GM23338 (cell line): ENCODE measurements around the gene SLBP. TPM values are rescaled to one million over a fixed set of nuclear protein-coding genes. Genes with fewer than 3 reads are reported as not detected.

Experiments
- ATAC-seq: fragments of 200-7000 bp; cut with Tn5 transposase; 3 replicates; pipeline ENCODE4 v1.9.1; 2020
- DNase-seq: peaks from one replicate; pipeline ENCODE4 v3.0.0-alpha.2; 2015; ENCODE audit warnings: low spot score
- H2AFZ ChIP-seq: fragments of 200-600 bp; sonication (generic); 2 replicates; pipeline ENCODE4 v1.8.0; 2016; ENCODE audit warnings: antibody characterized with exemption, mild to moderate bottlenecking, moderate library complexity
- H3F3A ChIP-seq: fragments of 200-600 bp; sonication (generic); replicated peaks from 2 replicates; pipeline ENCODE4 v1.8.0; 2017; ENCODE audit warnings: antibody characterized with exemption, mixed run types, low read depth
- H3K27ac ChIP-seq: fragments of 200-600 bp; sonication (generic); 2 replicates; pipeline ENCODE4 v1.6.1; 2016; ENCODE audit warnings: low read depth
- H3K27me3 ChIP-seq: fragments of 200-600 bp; sonication (generic); 2 replicates; pipeline ENCODE4 v1.8.0; 2016; ENCODE audit warnings: mild to moderate bottlenecking, mixed run types, moderate library complexity; ENCODE audit not compliant: insufficient read depth
- H3K36me3 ChIP-seq: fragments of 200-600 bp; sonication (generic); 2 replicates; pipeline ENCODE4 v1.8.0; 2016; ENCODE audit warnings: mild to moderate bottlenecking; ENCODE audit not compliant: insufficient read depth
- H3K4me1 ChIP-seq: fragments of 200-600 bp; sonication (generic); 2 replicates; pipeline ENCODE4 v1.8.0; 2016; ENCODE audit warnings: mild to moderate bottlenecking, moderate library complexity; ENCODE audit not compliant: insufficient read depth
- H3K4me2 ChIP-seq: fragments of 200-600 bp; sonication (generic); 2 replicates; pipeline ENCODE4 v1.7.1; 2017; ENCODE audit warnings: mixed run types
- H3K4me3 ChIP-seq: fragments of 200-600 bp; sonication (generic); 2 replicates; pipeline ENCODE4 v1.6.1; 2016; ENCODE audit warnings: mixed run types
- H3K79me2 ChIP-seq: fragments of 200-600 bp; sonication (generic); replicated peaks from 2 replicates; pipeline ENCODE4 v1.8.0; 2017; ENCODE audit warnings: mild to moderate bottlenecking; ENCODE audit not compliant: insufficient read depth
- H3K9me2 ChIP-seq: fragments of 200-600 bp; sonication (generic); 2 replicates; pipeline ENCODE4 v1.8.0; 2017; ENCODE audit not compliant: insufficient read depth
- H4K20me1 ChIP-seq: fragments of 200-600 bp; sonication (generic); replicated peaks from 2 replicates; pipeline ENCODE4 v1.8.0; 2017; ENCODE audit warnings: mild to moderate bottlenecking; ENCODE audit not compliant: insufficient read depth
- H3K27ac Mint-ChIP-seq: 2 replicates; pipeline ENCODE4 v1.8.0; 2020; ENCODE audit warnings: inconsistent platforms, mild to moderate bottlenecking, moderate library complexity, mixed read lengths
- H3K27me3 Mint-ChIP-seq: 3 replicates; pipeline ENCODE4 v1.8.0; 2022; ENCODE audit warnings: low read depth, mild to moderate bottlenecking, moderate library complexity, mixed read lengths, inconsistent platforms; ENCODE audit not compliant: insufficient read depth, poor library complexity
- H3K36me3 Mint-ChIP-seq: 3 replicates; pipeline ENCODE4 v1.8.0; 2021; ENCODE audit warnings: low read depth, mild to moderate bottlenecking, inconsistent platforms, moderate library complexity, mixed read lengths
- H3K4me1 Mint-ChIP-seq: 3 replicates; pipeline ENCODE4 v1.8.0; 2020; ENCODE audit warnings: mild to moderate bottlenecking, inconsistent platforms, mixed read lengths
- H3K4me3 Mint-ChIP-seq: 3 replicates; pipeline ENCODE4 v1.8.0; 2021; ENCODE audit warnings: moderate library complexity, mild to moderate bottlenecking, inconsistent platforms, mixed read lengths
- H3K9me3 Mint-ChIP-seq: 3 replicates; pipeline ENCODE4 v1.8.0; 2020; ENCODE audit warnings: moderate library complexity, mild to moderate bottlenecking, inconsistent platforms, mixed read lengths
- CREB1 ChIP-seq: fragments of 250-450 bp; sonication (Bioruptor Pico); IDR thresholded peaks from 2 replicates; pipeline ENCODE4 v1.5.0; 2020; ENCODE audit warnings: low read depth, mild to moderate bottlenecking, moderate library complexity
- EZH2 ChIP-seq: fragments of 200-600 bp; sonication (generic); IDR thresholded peaks from one replicate; pipeline ENCODE4 v1.8.0; 2017; ENCODE audit warnings: antibody characterized with exemption, mild to moderate bottlenecking, low read depth; ENCODE audit not compliant: unreplicated experiment
- EZH2phosphoT487 ChIP-seq: fragments of 200-600 bp; sonication (generic); IDR thresholded peaks from one replicate; pipeline ENCODE4 v1.8.1; 2018; ENCODE audit warnings: antibody characterized with exemption; ENCODE audit not compliant: unreplicated experiment
- POLR2AphosphoS5 ChIP-seq: IDR thresholded peaks from 2 replicates; pipeline ENCODE4 v1.6.1; 2016; ENCODE audit warnings: antibody characterized with exemption, low read depth
- STAT1 ChIP-seq: IDR thresholded peaks from one replicate; pipeline ENCODE4 v1.6.1; 2016; ENCODE audit warnings: antibody characterized with exemption; ENCODE audit not compliant: unreplicated experiment
- ZNF114 ChIP-seq: fragments of 250-450 bp; sonication (Bioruptor Pico); IDR thresholded peaks from 2 replicates; pipeline ENCODE4 v1.5.0; 2020; ENCODE audit warnings: mild to moderate bottlenecking, moderate library complexity
- ZNF331 ChIP-seq: fragments of 250-450 bp; sonication (Bioruptor Pico); IDR thresholded peaks from 2 replicates; pipeline ENCODE4 v1.5.0; 2020; ENCODE audit warnings: low read depth, mild to moderate bottlenecking, moderate library complexity
- polyA plus RNA-seq: library from polyadenylated mRNA; unstranded; fragments of >200 nt; fragmentation: Nextera tagmentation; extraction: Ambion mirVana; gene quantifications from 2 replicates; pipeline ENCODE4 v1.2.1, GENCODE V29; 2016
- total RNA-seq: library from RNA; depleted of rRNA; stranded (reverse); fragments of >200 nt; shearing (Covaris generic); gene quantifications from 2 replicates; pipeline ENCODE4 v1.2.3, GENCODE V29; 2014
- TF ChIP-seq, protein P1 (sequence below): IDR thresholded peaks from 2 replicates; pipeline ENCODE4 v1.6.1; 2016; ENCODE audit warnings: antibody characterized with exemption
- TF ChIP-seq, protein P2 (sequence below): fragments of 250-450 bp; sonication (Bioruptor Pico); IDR thresholded peaks from 2 replicates; pipeline ENCODE4 v1.5.0; 2020; ENCODE audit warnings: mild to moderate bottlenecking, moderate library complexity
- TF ChIP-seq, protein P3 (sequence below), 2 experiments: fragments of 200-600 bp in 1 of 2; sonication (generic) in 1 of 2; conservative IDR thresholded peaks; 2 replicates each; pipeline versions ENCODE4 v1.5.1 to v1.6.1; 2016 to 2017; ENCODE audit warnings: antibody characterized with exemption in 2 of 2, low read depth in 2 of 2, mild to moderate bottlenecking in 2 of 2, moderate library complexity in 1 of 2

Gene SLBP
- total and polyA plus RNA-seq, 2 experiments from 2014 or later = 54.4 to 58.6 TPM

DNA sequence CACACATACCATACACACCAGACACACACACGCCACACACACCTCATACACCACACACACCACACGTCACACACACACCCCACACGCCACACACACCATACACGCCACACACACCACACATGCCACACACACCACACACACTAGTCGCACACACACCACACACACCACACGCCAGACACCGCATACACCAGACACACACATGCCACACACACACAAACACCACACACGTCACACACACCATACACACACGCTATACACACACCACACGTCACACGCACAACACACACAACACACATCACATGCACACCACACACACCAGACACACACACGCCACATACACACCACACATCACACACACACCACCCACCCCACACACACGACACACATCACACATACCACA, 60.0 kb downstream of the SLBP start:
- TF ChIP-seq EZH2 (no peak), CREB1 (CRISPR knock-in tag) (no peak), STAT1 (no peak), POLR2AphosphoS5 (no peak), EZH2phosphoT487 (no peak), ZNF114 (CRISPR knock-in tag) (no peak), ZNF331 (no peak)
- TF ChIP-seq, protein P1, sequence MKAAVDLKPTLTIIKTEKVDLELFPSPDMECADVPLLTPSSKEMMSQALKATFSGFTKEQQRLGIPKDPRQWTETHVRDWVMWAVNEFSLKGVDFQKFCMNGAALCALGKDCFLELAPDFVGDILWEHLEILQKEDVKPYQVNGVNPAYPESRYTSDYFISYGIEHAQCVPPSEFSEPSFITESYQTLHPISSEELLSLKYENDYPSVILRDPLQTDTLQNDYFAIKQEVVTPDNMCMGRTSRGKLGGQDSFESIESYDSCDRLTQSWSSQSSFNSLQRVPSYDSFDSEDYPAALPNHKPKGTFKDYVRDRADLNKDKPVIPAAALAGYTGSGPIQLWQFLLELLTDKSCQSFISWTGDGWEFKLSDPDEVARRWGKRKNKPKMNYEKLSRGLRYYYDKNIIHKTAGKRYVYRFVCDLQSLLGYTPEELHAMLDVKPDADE = no peak
- TF ChIP-seq, protein P2, sequence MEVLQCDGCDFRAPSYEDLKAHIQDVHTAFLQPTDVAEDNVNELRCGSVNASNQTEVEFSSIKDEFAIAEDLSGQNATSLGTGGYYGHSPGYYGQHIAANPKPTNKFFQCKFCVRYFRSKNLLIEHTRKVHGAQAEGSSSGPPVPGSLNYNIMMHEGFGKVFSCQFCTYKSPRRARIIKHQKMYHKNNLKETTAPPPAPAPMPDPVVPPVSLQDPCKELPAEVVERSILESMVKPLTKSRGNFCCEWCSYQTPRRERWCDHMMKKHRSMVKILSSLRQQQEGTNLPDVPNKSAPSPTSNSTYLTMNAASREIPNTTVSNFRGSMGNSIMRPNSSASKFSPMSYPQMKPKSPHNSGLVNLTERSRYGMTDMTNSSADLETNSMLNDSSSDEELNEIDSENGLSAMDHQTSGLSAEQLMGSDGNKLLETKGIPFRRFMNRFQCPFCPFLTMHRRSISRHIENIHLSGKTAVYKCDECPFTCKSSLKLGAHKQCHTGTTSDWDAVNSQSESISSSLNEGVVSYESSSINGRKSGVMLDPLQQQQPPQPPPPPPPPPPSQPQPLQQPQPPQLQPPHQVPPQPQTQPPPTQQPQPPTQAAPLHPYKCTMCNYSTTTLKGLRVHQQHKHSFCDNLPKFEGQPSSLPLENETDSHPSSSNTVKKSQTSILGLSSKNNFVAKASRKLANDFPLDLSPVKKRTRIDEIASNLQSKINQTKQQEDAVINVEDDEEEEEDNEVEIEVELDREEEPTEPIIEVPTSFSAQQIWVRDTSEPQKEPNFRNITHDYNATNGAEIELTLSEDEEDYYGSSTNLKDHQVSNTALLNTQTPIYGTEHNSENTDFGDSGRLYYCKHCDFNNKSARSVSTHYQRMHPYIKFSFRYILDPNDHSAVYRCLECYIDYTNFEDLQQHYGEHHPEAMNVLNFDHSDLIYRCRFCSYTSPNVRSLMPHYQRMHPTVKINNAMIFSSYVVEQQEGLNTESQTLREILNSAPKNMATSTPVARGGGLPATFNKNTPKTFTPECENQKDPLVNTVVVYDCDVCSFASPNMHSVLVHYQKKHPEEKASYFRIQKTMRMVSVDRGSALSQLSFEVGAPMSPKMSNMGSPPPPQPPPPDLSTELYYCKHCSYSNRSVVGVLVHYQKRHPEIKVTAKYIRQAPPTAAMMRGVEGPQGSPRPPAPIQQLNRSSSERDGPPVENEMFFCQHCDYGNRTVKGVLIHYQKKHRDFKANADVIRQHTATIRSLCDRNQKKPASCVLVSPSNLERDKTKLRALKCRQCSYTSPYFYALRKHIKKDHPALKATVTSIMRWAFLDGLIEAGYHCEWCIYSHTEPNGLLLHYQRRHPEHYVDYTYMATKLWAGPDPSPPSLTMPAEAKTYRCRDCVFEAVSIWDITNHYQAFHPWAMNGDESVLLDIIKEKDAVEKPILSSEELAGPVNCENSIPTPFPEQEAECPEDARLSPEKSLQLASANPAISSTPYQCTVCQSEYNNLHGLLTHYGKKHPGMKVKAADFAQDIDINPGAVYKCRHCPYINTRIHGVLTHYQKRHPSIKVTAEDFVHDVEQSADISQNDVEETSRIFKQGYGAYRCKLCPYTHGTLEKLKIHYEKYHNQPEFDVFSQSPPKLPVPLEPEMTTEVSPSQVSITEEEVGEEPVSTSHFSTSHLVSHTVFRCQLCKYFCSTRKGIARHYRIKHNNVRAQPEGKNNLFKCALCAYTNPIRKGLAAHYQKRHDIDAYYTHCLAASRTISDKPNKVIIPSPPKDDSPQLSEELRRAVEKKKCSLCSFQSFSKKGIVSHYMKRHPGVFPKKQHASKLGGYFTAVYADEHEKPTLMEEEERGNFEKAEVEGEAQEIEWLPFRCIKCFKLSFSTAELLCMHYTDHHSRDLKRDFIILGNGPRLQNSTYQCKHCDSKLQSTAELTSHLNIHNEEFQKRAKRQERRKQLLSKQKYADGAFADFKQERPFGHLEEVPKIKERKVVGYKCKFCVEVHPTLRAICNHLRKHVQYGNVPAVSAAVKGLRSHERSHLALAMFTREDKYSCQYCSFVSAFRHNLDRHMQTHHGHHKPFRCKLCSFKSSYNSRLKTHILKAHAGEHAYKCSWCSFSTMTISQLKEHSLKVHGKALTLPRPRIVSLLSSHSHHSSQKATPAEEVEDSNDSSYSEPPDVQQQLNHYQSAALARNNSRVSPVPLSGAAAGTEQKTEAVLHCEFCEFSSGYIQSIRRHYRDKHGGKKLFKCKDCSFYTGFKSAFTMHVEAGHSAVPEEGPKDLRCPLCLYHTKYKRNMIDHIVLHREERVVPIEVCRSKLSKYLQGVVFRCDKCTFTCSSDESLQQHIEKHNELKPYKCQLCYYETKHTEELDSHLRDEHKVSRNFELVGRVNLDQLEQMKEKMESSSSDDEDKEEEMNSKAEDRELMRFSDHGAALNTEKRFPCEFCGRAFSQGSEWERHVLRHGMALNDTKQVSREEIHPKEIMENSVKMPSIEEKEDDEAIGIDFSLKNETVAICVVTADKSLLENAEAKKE (CRISPR knock-in tag) = no peak
- TF ChIP-seq, protein P3, sequence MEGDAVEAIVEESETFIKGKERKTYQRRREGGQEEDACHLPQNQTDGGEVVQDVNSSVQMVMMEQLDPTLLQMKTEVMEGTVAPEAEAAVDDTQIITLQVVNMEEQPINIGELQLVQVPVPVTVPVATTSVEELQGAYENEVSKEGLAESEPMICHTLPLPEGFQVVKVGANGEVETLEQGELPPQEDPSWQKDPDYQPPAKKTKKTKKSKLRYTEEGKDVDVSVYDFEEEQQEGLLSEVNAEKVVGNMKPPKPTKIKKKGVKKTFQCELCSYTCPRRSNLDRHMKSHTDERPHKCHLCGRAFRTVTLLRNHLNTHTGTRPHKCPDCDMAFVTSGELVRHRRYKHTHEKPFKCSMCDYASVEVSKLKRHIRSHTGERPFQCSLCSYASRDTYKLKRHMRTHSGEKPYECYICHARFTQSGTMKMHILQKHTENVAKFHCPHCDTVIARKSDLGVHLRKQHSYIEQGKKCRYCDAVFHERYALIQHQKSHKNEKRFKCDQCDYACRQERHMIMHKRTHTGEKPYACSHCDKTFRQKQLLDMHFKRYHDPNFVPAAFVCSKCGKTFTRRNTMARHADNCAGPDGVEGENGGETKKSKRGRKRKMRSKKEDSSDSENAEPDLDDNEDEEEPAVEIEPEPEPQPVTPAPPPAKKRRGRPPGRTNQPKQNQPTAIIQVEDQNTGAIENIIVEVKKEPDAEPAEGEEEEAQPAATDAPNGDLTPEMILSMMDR (conservative IDR thresholded peaks at IDR 0.05; ENCODE audit: low read depth in 2 of 2) = no peak
- ATAC-seq (no peak), DNase-seq (no peak)
- no peak overlapping the region for H3K27ac Mint-ChIP-seq
- H3F3A ChIP-seq = no peaks in the 10 kb centered on the region
- H3K27me3 Mint-ChIP-seq = peaks cover 10% of the 10 kb centered on the region
- no peaks in the 10 kb centered on the region for H3K4me1 Mint-ChIP-seq
- no peak overlapping the region for H2AFZ ChIP-seq
- no peak overlapping the region for H3K4me3 Mint-ChIP-seq
- H3K36me3 ChIP-seq = no peaks in the 10 kb centered on the region
- H3K4me2 ChIP-seq = no peak overlapping the region
- peaks cover 4% of the 10 kb centered on the region; the same call in 1 of the 3 replicates for H3K9me3 Mint-ChIP-seq
- H3K27ac ChIP-seq = no peak overlapping the region
- peaks cover 4% of the 10 kb centered on the region; the same call in 2 of the 3 replicates for H3K36me3 Mint-ChIP-seq
- no peaks in the 10 kb centered on the region for H3K79me2 ChIP-seq
- no peaks in the 10 kb centered on the region for H3K4me1 ChIP-seq
- H3K4me3 ChIP-seq = no peak overlapping the region
- H3K9me2 ChIP-seq = no peaks in the 10 kb centered on the region
- no peaks in the 10 kb centered on the region for H3K27me3 ChIP-seq
- H4K20me1 ChIP-seq = no peaks in the 10 kb centered on the region
